HT1080 (cell line): ENCODE measurements around the gene IRF2BP2. TPM values are rescaled to one million over a fixed set of nuclear protein-coding genes. Genes with fewer than 3 reads are reported as not detected.
"Not testable (repeated sequence)": the region's sequence is repeated elsewhere in the genome, so short reads cannot be mapped to it uniquely, and the experiment has no call there.

Experiments
- DNase-seq: peaks from one replicate; pipeline ENCODE4 v3.0.0-alpha.2; 2015; ENCODE audit warnings: low read depth
- total RNA-seq: library from RNA; depleted of rRNA; stranded (reverse); fragments of >200 nt; shearing (Covaris generic); gene quantifications from 2 replicates; pipeline ENCODE4 v1.2.3, GENCODE V29; 2014

IRF2BP2 gene
- total RNA-seq, 1 experiment from 2014 or later: 69.6 TPM

- DNase-seq: peak; percentile 93
Measured at GRCh38 chr1:234602334-234603220, 7.4 kb downstream of the IRF2BP2 start.

DNA sequence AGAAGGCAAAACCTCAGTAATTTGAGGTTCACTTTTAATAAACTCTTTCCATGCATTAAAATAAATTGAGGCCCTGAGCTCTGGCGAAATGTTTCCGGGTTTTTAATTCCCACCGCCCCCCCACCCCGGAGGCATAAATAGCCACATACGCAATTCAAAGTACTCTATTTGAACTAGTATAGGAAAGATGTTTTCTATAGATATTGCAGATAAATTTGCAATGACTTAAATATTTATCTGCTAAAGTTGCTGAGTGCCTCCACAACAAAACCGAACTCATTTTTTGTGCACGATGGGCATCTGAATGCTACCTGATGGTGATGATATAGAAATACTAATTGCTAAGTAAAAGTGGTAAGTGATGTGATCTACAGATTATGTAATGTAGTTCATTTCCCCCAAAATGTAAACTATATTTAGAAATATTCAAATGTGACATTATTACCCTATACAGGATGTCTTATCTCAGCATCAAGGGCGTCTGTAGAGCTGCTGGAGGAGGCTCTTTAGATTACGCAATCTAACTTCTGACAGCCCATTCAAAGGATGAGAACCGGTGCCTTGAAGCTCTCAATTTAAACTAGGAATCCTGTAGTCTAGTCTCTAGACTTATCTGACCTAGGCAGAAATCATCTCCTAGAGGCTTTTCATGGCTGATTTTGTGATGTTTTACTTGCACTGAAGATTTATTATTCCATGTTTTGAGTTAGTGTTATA lies 8.5 kb downstream of the IRF2BP2 start:
- peak; percentile 40 for DNase-seq

- no peak for DNase-seq
Measured at GRCh38 chr1:234600418-234601281, 9.3 kb downstream of the IRF2BP2 start.

- DNase-seq: peak; percentile 84
Measured at GRCh38 chr1:234599617-234600417, 10.2 kb downstream of the IRF2BP2 start.

GRCh38 chr1:234598974-234599616 lies 10.9 kb downstream of the IRF2BP2 start:
- DNase-seq: peak; percentile 20

DNA sequence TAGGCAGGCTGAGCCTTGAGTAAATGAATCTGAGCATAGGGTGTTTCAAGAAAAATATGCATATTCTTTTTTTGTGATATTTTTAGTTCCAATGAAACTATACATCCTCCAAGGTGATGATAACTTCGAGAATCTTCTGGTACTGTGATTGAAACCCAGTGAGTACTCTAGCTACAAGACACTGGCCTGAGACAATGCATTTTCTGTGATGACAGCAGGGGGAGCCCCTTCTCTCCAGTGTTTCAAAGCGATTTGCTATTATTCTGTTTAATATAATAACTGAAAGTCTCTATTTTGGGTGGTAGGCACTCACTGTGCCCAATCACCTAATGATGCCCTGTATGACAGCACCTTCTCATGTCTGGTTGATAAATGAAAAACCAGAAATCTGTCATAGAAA lies 12.1 kb downstream of the IRF2BP2 start:
- DNase-seq: peak; percentile 51

DNA sequence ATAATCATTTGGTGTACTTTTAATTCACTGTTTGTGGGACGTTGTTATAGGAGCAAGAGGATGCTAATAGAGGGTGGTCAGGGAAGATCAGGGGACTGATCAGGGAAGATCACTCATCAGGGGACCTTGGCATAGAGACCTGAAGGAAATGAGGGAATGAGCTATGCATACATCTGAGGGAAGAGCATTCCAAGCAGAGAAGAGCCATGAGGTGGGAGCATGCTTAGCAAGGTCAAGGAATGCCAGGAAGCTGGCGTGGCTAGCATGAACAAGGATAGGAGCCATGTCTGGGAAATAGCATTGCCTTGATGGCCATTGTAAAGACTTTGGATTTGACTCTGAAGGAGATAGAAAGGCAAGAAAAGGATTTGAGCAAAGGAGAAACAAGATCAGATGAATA lies 14.1 kb downstream of the IRF2BP2 start:
- DNase-seq: no peak

GRCh38 chr1:234594575-234594974 lies 15.4 kb downstream of the IRF2BP2 start:
- not testable (repeated sequence) for DNase-seq

- DNase-seq: no peak
Measured at GRCh38 chr1:234593771-234594504, 16.0 kb downstream of the IRF2BP2 start.

GRCh38 chr1:234593109-234593508 lies 16.9 kb downstream of the IRF2BP2 start:
- DNase-seq: no peak

DNA sequence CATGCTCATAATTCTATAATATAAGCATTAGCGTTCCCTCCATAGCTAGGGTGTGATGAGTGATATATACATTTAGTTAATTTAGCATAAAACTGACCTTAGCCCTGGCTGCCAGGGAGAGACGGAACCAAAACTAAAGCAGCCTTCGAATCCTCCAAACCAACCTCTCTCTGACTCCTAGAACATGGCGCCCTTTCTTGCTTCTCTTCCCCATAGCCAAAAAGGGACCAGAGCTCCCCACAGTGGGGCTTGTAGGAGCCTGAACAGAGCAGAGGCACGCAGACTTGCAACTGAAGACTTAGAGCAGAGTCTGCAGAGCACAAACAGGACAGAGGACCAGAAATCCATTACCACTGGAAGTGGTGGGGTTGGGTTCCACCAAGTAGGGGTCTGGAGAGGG lies 17.7 kb downstream of the IRF2BP2 start:
- no peak for DNase-seq

DNA sequence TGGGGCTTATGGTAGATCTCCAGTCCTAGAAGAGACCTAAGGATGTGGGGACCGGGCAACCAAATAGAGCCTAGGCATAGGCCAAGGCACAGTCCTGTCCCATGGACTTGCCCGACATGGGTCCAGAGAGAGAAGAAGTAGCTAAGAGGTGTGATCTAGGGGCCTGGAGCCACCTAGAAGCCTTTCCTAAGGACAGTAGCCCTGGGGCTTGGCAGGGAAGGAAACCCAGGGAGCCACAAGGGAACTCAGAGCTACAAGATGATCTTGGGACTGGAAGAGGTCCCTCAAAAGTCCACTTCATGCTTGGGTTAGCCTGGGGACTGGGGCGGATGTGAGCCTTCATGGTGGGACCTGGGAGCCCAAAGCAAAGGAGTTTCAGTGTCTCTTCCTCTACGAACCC lies 18.8 kb downstream of the IRF2BP2 start:
- no peak for DNase-seq

GRCh38 chr1:234589854-234590620 lies 19.9 kb downstream of the IRF2BP2 start:
- DNase-seq: no peak

DNA sequence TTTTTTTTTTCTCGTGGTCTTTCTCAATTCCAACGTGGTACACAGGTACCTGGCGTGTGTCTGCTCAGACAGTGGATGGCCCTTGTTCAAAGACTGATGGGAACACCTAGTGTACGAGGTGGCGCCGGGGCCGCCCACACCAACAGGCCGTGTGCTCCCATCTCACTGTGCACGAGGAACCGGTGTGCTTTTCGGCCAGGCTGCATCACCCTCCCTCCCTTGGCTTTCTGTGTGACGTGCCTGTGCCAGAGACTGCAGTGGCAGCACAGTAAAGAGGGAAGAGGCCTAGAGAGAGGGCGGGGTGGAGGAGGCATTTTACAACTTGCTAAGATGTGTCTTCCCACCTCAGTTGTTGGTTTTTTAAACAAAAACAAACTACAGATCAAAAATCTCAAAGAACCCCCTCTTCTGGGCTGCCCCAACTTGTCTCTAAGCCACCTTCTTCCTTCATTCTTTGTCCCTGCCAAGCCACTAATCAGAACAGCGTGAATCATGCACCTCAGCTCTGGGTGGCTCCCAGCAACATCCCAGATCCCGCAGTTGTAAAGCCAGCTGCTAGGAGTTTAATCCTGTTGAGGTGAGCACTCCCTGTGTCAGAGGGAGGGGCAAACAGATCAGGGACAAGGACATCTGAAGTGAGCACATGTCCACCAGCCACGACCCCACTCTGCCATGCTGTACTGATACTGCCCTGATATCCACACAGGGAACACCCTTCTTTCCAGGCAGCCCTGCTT lies 20.7 kb downstream of the IRF2BP2 start:
- DNase-seq: no peak

DNA sequence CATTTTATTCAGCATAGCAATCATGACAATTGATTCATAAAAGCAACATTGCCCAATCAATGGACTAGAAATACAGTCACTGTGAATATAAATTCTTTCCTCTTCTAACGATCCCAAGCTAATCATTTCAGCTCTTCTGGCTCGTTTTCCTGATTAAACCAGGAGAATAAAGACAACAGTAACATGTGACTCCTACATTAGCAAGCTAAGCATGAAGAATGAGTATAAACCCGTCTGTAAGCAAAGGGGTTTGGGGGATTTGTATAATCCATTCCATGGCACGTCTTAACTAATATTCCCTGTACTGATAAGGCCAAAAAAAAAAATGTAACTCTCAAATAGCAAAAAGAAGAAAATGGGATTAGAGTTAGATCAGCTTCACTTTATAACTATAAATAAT lies 21.6 kb downstream of the IRF2BP2 start:
- DNase-seq: no peak

GRCh38 chr1:234586892-234587485 lies 23.0 kb downstream of the IRF2BP2 start:
- DNase-seq: no peak

DNA sequence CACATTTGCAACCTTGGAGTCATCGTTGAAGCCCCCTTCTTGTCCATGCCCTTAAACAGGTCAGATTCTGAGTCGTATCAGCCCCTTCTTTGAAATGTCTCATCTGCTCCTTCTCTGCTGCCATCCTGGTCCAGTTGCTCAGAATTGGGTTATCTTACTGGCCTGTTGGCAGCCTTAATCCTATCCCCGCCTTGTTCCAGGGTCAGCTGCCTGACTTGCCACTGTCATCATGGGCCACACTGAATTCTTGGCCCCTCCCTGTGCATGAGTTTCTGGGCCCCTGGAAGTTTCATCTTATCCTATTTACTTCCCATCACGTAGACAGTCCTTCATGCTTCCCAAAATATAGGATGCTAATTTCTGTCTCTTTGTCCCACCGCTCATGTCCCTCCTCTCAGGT lies 23.7 kb downstream of the IRF2BP2 start:
- no peak for DNase-seq
